Activated T-cell treated with anti-CD3 and anti-CD28 coated beads for 24 hours (primary cell): Measurements from ENCODE around the gene ANKRD44.
"Not testable (repeated sequence)": the region's sequence is repeated elsewhere in the genome, so short reads cannot be mapped to it uniquely, and the experiment has no call there.

Experiments used
- DNase-seq: peaks from one replicate; pipeline ENCODE4 v3.0.0-alpha.2; 2020; ENCODE audit warnings: low read depth

ANKRD44 gene

DNA sequence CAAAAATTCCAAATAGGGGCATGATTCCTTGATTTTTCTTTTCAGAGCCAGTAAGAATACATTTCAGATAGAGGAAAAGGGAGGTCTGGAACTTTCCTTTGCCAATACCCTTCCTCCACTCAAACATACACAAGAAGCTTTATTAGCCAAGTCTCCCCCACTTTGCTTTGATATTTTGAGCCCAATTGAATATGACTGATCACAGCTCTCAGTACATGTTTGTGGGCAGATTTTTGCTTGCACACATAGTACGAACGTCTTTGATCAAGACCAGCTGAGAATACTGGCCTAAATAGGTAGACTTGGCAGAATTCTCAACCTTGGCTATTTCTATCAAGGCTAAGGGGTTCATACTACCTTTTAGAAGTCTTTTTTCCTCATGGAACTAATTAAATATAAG is 235.3 kb downstream of the ANKRD44 start:
- DNase-seq, result no peak

DNA sequence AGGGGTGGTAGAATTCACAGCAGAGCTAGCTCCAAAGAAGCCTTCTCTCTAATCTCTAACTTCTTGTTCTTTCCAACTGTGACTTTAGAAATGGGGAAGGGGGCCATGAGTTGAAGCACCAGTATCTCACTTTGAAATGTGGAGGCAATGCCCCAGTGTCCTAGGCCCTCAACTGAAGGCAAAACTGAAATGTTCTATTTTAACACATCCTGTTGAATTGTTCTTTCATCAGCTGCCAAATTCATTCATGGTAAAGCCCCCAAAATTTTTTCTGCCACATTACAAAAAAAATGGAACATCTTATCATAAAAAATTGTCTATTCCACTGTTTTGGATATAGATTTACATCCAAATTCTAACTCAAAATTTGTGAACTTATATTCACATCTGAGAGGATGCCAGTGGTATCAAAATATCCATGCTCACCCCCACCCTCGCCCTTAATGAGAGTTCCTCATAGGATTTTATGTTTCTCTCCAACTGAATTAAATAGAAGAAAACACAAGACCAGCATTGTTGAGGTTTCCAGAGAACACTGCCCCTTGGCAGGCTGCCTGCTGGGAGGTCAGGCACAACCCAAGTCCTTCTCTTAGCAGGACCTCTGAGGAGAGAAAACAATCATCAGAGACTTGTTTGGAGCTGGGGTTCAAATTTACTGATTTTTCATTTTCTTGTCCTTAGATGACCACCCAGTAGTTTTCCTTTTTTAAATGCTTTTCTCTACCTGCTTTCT is 236.7 kb downstream of the ANKRD44 start:
- DNase-seq, result no peak

DNA sequence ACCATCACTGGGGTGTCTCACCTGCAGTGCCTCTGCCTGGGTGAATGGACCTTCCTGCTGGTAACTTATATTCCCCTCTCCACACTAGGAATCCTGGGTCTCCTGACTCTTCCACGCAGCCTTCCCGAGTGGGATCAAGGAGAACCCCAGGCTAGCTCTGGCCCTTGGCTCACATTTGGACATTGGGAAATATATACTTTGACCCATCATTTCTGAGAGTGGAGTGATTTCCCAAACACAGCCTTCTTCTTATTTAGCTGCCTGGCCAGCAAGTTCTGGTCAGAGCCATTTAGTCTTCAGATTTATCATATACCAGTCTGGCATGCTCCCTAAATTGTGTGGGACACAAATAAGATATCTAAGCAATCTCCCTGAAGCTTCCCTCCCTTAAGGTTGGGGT is 237.3 kb downstream of the ANKRD44 start:
- no peak for DNase-seq

DNA sequence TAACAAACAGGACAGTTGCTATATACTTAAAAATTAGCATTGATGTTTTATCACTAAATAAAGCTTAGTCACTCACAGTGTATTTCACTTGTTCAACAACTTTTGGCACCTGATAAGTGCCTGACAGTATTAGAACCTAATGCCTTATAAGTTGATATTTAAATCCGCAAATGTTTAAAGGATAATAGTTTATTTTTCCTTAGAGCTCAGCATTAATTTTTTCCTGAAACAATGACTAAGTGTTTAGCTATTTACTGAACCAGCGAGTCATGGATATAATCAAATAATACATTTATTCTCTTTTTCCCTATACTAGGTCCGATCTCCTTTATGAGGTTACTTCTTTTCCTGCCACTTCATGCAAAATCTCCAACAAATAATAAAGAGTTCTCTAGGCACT is 238.0 kb downstream of the ANKRD44 start:
- DNase-seq, result no peak

DNA sequence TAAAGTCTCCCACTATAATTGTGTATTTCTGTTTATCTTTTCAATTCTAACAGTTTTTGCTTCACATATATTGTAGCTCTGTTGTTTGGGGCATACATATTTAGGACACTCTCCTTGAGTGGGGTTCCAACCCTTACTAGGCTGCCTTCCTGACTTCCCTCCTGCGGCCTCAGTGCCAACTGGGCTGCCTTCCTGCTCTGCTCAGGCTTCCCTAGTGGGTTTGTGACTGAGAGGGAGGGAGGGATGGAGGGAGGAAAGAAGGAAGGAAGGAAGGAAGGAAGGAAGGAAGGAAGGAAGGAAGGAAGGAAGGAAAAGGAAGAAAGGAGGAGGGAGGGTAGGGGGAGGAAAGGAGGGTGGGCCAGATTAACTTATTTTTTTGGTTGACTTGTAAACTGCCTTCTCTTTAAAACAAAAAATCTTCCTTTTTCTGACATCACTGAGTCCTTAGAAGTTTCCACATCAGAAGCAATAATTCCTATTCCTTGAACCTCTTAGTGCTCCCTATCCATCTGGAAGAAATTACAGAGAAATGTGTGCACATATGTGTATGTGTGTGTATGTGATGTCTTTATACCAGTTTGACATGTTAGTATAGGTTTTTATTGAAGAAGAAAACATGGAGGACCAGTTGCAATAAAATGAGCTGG is 238.7 kb downstream of the ANKRD44 start:
- DNase-seq, result no peak

DNA sequence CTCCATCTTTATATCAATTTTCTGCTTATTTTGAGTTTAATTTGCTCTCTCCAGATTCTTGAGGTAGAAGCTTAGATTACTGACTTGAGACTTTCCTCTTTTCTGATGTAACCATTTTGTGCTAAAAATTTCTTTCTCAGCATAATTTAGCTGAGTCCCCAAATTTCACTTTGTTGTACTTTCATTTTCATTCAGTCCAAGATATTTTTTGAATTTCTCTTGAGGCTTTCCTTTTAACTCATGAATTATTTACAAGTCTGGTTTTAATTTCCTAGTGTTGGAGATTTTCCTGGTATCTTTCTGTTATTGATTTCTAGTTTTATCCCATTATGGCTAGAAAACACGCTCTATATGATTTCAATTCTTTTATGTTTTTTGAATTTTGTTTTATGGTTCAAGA is 239.4 kb downstream of the ANKRD44 start:
- no peak for DNase-seq

DNA sequence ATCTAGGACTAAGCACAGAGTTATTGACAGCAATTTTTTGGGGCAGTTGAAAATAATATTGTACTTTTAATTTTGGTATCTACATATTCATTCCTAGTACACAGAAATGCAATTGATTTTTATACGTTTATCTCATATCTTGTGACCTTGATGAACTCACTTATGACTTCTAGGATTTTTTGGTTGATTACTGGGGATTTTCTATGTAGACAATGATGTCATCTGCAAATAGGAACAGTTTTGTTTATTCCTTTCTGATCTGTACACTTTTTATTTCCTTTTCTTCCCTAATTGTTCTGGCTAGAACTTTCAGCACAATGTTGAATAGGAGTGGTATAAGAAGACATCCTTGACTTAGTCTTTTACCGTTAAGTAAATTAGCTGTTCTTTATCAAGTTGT is 240.6 kb downstream of the ANKRD44 start:
- no peak for DNase-seq

DNA sequence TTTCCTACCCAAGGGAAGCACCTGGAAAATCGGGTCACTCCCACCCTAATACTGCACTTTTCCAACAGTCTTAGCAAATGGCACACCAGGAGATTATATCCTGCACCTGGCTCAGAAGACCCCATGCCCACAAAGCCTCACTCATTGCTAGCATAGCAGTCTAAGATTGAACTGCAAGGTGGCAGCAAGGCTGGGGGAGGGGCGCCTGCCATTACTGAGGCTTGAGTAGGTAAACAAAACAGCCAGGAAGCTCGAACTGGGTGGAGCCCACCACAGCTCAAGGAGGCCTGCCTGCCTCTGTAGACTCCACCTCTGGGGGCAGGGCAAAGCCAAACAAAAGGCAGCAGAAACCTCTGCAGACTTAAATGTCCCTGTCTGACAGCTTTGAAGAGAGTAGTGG is 248.0 kb downstream of the ANKRD44 start:
- not testable (repeated sequence) for DNase-seq

DNA sequence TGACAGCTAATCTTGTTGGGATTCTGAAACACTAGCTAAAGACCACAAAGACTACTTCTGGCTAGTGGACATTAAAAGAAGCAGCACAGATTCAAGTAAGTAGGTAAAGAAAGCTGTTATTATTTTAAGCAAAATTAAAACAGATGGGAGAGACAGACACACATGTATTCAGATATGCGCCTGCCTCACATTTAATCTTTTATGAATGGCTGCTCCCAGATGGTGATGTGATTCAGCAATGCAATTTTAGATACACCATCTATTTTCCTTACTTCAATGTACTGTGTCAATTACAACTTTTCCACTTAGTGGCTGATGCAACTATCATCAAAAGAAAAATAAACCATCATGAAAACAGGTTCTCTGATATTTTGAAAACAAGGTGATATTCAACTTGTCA is 251.1 kb downstream of the ANKRD44 start:
- DNase-seq, result no peak

DNA sequence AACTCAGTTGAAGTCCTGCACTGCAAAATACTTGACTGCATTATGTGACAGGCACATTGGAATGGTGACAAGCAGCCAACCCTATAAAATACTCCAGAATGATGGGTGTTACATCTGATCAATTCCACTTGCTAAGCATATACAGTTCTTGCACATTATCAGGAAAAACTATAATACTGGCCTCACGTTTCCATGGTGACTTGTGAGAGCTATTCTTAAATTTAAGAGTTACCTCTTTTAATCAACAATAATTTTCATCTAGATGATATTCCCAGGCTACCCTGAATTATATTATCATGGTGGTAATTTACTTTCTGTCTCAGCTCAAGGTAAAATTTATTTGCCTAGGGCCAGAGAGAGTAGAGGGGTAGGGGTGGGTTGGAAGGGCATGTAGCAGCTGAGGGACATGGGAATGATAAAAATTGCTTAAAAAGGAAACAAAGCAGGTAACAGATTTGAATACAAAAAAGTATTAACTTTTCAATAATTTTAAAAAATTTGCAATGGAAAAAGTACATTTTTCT is 251.7 kb downstream of the ANKRD44 start:
- DNase-seq, result no peak

DNA sequence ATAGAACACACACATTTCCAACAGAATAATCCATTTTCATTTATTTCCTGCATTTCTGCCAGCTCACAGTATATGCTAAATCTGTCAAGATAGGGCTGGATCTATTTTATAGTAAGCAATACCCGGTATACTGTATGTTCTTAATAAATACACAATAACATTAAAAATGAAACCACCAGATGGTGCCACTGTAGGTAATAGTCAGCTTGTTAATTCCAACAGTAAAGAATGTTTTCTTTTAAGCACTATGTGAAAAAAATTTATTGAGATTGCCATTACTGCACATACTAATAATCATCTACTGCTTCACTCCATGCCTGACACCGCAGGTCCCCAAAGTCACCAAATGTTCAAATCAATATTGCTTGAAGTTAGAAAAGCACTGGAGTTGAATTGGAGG is 252.6 kb downstream of the ANKRD44 start:
- no peak for DNase-seq

DNA sequence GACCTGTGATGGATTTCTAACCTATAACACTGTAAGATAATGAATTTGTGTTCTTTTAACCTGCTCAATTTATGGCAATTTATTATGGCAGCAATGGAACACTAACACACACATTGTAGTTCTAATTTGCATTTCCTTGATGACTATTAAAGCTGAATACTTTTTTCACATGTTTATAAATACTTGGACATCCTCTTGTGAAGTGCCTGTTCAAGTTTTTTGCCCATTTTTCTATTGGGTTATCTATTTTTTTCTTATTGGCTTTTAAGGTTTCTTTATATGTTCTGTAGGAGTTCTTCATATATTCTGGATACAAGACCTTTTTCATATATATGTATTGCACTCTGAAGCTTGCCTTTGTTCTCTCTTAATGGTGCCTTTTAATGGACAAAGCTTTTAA is 255.5 kb downstream of the ANKRD44 start:
- no peak for DNase-seq

DNA sequence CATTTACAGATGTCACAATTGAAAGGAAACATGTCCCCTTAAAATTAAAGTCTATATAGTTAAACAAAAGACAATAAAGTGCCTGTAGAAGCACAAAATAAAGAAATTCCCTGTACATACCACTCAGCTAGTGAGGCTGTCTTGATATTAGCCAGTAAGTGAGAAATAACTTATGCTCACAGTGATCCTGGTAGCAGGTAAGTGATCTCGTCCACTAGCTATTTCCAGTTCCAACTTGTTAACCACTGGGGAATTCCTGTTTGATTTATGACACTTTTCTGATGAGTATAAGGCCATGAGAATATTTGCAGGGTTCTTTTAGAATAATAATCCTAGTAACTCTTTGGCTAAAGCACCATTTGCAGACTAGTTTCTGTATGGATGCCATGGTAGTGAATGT is 256.1 kb downstream of the ANKRD44 start:
- no peak for DNase-seq

DNA sequence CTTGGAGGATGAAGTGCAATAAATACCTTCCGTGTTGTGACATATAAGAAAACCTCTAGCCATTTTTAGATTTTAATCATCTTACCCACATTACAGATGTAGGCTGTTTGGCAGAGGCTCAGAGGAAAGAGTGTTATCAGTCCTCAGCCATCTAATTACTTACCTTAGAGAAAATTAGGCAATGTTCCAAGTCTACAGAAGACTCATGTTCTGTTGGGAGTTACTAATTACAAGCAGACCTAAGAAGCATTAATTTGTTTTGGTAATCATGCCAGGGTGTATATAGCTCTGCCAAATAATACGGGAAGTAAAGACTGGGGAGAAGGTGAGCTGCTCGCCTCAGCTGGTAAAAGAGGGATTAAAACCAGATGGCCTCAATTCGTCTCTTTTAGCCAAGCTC is 258.2 kb downstream of the ANKRD44 start:
- DNase-seq, result no peak

DNA sequence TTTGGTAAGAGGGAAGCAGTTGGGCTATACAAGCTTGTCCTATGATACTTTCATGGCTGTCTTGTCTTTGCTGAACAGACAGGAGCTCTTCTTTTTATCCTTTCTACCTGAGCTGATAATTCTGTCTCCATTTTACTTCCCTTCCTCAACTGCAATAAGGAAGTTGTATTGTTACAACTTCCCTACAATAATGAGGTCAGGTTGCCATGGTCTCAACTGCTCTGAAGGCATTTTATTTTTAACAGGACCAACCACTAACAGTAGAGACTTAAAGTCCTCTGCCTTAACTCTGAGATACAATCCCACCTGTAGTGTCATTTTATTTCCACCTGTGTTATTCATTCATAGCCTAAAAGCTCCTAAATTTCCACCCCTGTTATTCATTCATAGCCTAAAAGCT is 265.5 kb downstream of the ANKRD44 start:
- DNase-seq, result no peak

DNA sequence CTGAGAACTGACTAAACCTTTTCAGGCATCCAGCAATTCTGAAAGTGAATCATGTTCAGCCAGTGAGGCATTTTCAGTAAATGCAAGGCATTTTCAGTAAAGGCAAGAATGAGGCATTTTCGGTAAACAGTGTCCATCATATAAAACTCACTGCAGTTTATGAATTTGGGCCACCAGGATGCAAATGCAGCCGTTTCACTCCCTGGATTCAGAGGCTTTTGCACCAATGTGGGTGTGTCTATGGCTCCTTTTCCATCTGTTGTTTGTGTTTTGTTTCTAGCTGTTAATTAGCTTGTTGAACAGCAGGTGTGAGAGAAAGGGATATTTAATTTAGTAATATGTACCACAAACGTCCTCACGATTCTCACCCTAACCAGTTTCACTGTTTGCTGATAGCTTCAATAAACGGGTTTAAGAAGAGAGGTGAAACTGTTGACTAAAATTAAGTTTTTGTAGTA is 267.8 kb downstream of the ANKRD44 start:
- DNase-seq, result no peak

DNA sequence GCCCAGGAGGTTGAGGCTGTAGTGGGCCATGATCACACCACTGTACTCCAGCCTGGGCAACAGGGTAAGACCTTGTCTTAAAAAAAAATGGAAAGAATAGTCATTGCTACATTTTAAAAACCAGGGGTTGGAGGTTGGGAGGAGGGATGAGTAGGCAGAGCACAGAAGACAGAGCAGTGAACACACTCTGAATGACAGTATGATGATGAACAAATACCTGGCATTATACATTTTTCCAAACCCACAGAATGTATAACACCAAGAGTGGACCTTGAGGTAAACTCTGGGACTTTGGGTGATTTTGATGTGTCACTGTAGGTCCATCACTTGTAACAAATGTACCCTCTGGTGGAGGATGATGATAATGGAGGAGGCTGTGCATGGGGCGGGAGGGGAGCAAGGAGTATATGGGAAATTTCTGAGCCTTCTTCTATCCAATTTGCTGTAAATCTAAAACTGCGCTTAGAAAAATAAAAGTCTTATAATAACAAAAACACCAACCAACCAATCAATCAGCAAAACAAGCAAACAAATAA is 272.6 kb downstream of the ANKRD44 start:
- DNase-seq, result no peak

DNA sequence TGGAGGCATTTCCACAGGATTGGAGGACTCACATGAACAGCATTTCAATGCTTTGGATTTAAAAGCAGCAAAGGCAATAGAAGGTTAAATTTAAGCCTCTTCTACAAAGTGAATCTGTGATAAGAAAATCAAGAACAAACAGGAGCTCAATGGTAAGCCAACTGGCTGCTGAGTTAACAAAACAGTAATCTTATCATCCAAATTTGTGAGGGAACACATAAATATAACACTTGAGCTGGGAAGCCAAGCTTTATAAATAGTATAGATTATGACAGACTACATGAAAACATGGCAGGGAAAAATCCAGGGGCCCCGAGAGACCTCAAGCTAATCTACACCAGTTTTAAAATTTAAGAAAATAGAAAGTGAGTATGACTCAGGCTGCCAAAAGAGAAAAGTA is 275.6 kb downstream of the ANKRD44 start:
- no peak for DNase-seq

DNA sequence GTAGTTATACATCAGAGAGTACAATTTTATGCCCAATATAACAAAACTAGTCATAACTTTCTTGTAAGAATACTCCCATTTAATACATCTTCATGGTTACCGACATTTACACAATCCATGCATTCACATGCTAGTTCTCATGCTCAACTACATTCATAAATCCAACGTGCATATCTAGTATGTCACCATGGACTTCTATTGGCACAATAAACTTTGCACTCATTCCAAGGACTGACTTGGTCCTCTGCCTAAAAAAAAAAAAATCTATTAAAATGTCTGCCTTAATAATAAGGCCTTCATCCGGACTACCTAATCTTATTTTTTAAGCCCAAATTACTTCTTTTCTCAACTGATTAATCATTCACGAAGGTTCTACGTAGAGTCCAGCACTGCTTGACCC is 276.3 kb downstream of the ANKRD44 start:
- no peak for DNase-seq

DNA sequence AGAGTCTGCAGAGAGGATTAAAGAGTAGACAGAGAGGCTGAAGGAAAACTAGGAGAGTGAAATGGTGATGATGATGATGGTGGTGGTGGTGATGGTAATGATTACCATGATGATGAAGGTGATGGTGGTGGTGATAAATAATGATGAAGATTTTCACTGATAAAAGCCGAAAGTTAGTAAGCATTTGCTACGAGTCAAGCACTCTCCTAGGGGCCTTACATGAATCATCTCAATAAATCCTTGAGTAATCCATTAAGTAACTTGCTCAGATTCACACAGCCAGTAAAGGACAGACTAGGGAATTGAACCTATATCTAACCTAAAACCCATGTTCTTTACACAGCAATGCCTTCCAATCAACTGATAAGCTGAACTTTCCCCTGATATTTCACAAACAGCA is 277.4 kb downstream of the ANKRD44 start:
- no peak for DNase-seq

DNA sequence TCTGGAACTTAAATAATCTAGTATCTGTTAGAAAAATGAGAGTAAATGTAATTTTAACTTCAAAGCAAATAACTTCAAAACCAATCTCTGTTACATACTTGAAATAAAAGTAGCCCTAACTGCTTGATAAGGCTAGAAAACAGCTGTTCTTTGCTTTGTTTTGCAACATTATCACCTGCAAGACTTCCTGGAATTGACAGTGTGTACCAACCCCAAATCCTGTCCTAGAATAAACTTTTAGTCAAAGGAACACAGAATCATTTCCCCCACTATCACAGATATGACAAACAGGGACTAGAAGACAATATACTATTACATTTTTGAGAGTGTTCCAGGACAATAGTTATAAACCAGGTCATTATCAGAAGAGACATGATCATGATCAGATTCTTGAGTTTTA is 278.8 kb downstream of the ANKRD44 start:
- no peak for DNase-seq

DNA sequence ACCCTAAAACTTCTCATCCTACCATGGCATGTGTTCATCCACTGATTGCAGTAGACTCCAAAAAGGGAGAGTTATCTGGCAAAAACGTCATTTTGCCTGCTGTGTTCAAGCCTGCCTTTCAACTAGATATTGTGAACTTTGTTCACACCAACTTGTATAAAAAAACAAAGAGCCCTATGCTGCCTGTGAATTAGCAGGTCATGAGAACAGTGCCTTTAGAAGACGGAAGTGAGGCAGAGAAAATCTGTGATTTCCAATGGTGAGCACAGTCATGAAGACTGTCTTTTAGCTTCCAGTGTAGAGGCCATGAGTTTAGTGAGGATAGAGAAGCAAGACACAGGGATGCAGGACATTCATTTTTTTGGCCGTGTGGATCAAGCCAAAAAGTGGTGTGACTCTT is 280.5 kb downstream of the ANKRD44 start:
- no peak for DNase-seq

DNA sequence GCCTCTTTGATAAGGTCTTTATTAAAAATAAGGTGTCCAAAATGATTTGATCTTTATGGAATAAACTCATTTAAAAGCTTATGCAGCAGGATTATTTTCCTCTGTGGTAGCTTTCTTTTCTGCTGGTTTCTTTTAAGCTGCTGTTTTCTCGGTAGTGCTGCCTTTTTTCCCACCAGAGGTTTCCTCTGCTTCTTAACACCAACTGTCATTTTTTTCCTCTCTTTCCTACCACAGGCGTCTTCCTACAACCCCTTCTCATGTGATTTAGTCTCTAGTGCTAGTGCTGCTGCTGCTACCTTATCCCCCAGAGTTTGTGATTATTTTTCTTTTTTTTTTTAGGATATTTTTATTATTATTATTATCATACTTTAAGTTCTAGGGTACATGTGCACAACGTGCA is 281.9 kb downstream of the ANKRD44 start:
- no peak for DNase-seq

DNA sequence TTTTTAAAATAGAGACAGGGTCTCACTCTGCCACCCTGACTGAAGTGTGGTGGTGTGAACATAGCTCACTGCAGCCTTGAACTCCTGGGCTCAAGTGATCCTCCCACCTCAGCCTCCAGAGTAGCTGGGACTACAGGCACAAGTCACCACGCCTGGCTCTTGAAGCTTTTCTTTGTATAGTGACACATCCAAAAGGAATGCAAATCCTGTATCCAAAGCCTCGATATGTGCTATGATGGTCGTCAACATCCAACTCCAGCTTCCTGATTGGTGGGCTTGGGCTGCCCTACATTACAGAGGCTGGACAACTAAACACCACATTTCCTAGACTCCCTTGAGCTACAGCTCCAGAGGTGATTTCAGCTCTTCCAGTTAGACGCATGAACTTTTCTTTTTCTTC is 282.4 kb downstream of the ANKRD44 start:
- DNase-seq, result no peak
